Progenitor cell of endocrine pancreas (in vitro differentiated cells): ENCODE results near the gene SH3PXD2A. TPM values are rescaled to one million over a fixed set of nuclear protein-coding genes. Genes with fewer than 3 reads are reported as not detected.

Experiments
- DNase-seq: peaks from one replicate; pipeline ENCODE4 v3.0.0; 2021; ENCODE audit warnings: low spot score; ENCODE audit not compliant: unreplicated experiment
- H3K27ac Mint-ChIP-seq: 2 replicates; pipeline ENCODE4 v1.8.0; 2021; ENCODE audit warnings: mild to moderate bottlenecking, moderate library complexity, mixed read lengths
- H3K27me3 Mint-ChIP-seq: 2 replicates; pipeline ENCODE4 v1.8.0; 2021; ENCODE audit warnings: mixed read lengths
- H3K36me3 Mint-ChIP-seq: 2 replicates; pipeline ENCODE4 v1.8.0; 2022; ENCODE audit warnings: mixed read lengths; ENCODE audit not compliant: insufficient read depth
- H3K4me1 Mint-ChIP-seq: 2 replicates; pipeline ENCODE4 v1.8.0; 2021; ENCODE audit warnings: low read depth, mixed read lengths
- H3K4me3 Mint-ChIP-seq: 2 replicates; pipeline ENCODE4 v1.8.0; 2021; ENCODE audit warnings: low read depth, mild to moderate bottlenecking, moderate library complexity, mixed read lengths
- H3K9me3 Mint-ChIP-seq: 2 replicates; pipeline ENCODE4 v1.8.0; 2021; ENCODE audit warnings: low read depth, mixed read lengths
- total RNA-seq: library from RNA; stranded (reverse); gene quantifications from 2 replicates; pipeline ENCODE4 v1.2.1, GENCODE V29; 2021
- TF ChIP-seq, protein P1 (sequence below): fragments of 200-600 bp; sonication (generic); IDR thresholded peaks from one replicate; pipeline ENCODE4 v1.5.0; 2021; ENCODE audit warnings: antibody characterized with exemption, mild to moderate bottlenecking; ENCODE audit not compliant: unreplicated experiment

SH3PXD2A gene
- total RNA-seq, 1 donor from 2014 or later = 28.0 TPM

DNA sequence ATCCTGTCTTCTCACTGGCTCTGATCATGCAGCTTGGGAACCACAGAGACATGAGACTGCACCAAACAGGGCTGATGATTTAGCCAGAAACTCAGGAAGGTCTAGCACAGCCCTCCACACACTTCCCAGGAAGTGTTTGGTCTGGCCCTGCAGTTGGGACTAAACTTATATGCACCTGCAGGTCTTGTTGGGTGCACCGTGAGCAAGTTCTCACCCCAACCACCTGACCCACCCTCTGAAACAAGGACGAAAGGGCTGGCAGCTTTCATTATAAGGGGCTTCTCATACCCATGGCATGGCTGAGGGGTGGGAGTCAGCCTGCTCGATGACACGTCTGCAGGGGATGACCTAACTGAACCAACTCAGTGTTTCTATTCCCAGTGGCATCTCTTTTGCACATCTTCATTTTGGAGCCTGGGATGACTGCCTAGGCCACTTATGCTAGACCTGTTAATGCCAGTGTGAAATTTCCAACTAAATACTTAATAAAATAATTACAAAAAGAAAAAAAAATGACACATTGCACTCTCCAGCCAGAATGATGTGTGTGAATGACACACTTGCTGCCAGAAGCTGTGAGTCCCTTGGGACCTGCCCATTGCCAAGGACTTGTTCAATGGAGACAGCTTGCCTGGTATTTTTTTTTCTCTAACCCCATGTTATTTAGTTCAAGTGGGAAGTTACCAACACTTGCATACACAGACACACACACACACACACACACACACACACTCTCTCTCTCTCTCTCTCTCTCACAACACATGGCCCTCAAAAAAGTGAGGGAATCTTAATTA lies 259.2 kb downstream of the SH3PXD2A start:
- H3K4me1 Mint-ChIP-seq = peaks cover 2% of the 10 kb centered on the region
- no peak overlapping the region for H3K4me3 Mint-ChIP-seq
- no peaks in the 10 kb centered on the region for H3K9me3 Mint-ChIP-seq
- peaks cover 2% of the 10 kb centered on the region for H3K36me3 Mint-ChIP-seq
- no peak overlapping the region for H3K27ac Mint-ChIP-seq
- DNase-seq = no peak
- TF ChIP-seq, protein P1, sequence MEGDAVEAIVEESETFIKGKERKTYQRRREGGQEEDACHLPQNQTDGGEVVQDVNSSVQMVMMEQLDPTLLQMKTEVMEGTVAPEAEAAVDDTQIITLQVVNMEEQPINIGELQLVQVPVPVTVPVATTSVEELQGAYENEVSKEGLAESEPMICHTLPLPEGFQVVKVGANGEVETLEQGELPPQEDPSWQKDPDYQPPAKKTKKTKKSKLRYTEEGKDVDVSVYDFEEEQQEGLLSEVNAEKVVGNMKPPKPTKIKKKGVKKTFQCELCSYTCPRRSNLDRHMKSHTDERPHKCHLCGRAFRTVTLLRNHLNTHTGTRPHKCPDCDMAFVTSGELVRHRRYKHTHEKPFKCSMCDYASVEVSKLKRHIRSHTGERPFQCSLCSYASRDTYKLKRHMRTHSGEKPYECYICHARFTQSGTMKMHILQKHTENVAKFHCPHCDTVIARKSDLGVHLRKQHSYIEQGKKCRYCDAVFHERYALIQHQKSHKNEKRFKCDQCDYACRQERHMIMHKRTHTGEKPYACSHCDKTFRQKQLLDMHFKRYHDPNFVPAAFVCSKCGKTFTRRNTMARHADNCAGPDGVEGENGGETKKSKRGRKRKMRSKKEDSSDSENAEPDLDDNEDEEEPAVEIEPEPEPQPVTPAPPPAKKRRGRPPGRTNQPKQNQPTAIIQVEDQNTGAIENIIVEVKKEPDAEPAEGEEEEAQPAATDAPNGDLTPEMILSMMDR = no peak
- no peaks in the 10 kb centered on the region for H3K27me3 Mint-ChIP-seq

DNA sequence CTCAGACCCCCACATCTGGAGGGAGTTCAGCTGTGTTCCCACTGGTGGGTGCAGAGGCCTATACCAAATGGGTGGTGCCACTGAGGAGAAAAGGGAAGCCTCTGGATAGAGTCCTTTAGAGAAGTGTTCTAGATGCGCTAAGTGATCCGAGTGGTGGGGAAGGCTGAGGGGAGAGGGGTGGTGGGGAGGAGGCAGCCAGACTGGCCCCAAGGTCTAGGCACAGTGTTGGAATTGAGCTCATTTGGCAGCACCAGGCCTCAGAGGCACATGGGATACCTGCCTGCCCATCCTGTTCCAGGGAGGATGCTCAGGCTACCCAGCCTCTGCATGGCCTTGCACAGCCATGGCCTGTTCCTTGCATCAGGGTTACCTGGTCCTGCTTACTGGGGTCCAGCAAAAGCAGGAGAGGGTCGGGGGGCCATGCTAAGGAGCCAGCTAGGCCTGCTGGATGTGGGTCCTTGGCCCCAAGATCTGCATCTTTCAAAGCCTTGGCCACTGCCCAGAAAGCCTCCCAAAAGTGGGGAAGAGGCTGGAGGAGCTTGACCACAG lies 262.3 kb downstream of the SH3PXD2A start:
- Mint-ChIP-seq H3K27me3 (no peaks in the 10 kb centered on the region), H3K9me3 (no peaks in the 10 kb centered on the region), H3K4me1 (peaks cover 5% of the 10 kb centered on the region), H3K4me3 (no peak overlapping the region), H3K27ac (no peak overlapping the region), H3K36me3 (peaks cover 6% of the 10 kb centered on the region)
- TF ChIP-seq, protein P1 = no peak
- no peak for DNase-seq

DNA sequence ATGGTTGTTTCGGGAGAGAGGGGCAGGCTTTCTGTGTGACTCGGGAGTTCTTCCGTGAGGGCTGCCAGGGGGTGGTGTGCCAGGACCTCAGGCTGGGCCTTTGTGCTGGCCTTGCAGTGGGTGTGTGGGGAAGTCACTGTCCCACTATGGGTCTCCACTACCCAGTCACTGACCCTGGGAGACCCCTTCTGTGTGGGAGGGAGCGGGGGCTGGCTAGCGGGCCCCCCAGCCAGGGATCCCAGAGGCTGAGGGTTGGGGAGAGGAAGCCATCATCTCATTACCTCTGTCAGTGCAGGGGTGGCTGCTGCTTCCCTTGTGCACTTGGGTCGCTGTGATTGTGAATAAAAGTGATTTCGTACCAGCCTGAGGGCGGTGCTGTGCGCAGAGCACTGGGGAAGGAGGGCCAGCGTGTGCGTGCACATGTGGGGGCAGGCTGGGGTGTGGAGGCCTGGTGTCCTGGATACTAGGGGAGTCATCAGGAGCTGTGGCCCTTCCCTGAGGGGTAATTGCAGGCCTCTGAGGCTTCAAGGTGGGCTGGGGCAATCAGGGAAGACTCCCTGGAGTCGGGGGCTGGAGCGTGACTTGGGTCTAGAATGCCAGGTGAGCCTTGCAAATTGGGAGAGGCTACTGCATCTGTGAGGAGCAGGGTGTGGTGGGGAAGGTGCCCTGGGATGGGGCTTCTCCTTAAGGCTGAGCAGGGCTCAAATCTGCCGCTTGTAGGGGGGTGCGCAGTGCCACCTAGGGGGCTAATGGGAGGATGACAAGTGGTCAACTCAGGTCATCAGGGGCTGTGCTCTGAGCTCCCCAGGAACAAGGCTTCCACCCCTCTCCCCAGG lies 263.0 kb downstream of the SH3PXD2A start:
- Mint-ChIP-seq H3K27ac (peak overlapping the region; percentile 59), H3K4me1 (peaks cover 5% of the 10 kb centered on the region), H3K27me3 (no peaks in the 10 kb centered on the region), H3K4me3 (no peak overlapping the region), H3K9me3 (peaks cover 2% of the 10 kb centered on the region), H3K36me3 (peaks cover 8% of the 10 kb centered on the region)
- DNase-seq = peak; percentile 38
- TF ChIP-seq, protein P1 = peak; percentile 76

DNA sequence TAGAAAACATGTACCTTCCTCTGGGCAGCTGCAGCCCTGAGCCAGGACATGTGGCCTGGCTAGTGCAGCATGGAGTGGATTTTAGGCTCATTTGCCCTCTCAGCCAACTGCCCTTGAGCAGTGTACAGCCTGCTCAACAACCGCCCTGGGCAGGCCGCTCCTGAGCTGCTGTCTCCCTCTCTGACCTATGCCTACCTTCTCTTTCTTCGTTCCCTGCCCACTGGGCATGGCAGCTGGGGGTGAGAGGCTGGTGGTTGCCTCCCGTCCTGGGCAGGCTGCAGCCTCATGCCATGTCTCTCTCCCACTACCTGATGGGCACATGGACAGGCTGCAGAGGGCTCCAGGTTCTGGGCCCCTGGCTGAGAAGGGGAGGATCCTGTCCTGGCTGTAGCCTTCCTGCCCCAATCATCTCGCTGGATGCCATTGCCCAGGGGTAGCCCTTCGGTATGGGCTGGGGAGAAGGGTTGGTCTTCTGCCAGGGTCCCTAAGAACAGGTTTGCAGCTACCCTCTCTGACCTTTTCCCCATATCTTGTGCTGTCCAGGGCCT lies 264.6 kb downstream of the SH3PXD2A start:
- H3K36me3 Mint-ChIP-seq = peaks cover 16% of the 10 kb centered on the region
- DNase-seq = no peak
- H3K27ac Mint-ChIP-seq = no peak overlapping the region
- H3K9me3 Mint-ChIP-seq = peaks cover 4% of the 10 kb centered on the region
- H3K4me3 Mint-ChIP-seq = no peak overlapping the region
- H3K4me1 Mint-ChIP-seq = peaks cover 5% of the 10 kb centered on the region
- no peaks in the 10 kb centered on the region for H3K27me3 Mint-ChIP-seq
- TF ChIP-seq, protein P1 = no peak

DNA sequence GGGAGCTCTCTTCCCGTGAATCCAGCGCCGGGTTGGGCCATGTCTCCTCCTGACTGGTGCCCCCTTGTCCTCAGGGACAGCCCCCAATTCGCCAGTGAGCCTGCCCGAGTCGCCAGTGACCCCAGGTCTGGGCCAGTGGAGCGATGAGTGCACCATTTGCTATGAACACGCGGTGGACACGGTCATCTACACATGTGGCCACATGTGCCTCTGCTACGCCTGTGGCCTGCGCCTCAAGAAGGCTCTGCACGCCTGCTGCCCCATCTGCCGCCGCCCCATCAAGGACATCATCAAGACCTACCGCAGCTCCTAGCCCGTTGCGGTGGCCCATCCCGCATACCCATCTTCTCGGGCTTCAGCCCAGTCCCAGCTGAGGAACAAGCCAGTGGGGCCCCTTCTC lies 265.3 kb downstream of the SH3PXD2A start:
- Mint-ChIP-seq H3K36me3 (peaks cover 19% of the 10 kb centered on the region), H3K9me3 (peaks cover 4% of the 10 kb centered on the region), H3K27ac (no peak overlapping the region), H3K27me3 (no peaks in the 10 kb centered on the region), H3K4me3 (no peak overlapping the region), H3K4me1 (peaks cover 5% of the 10 kb centered on the region)
- no peak for DNase-seq
- TF ChIP-seq, protein P1 = no peak
